Purkinje cell (primary cell): Measurements from ENCODE around the gene TYW1B. TPM values are rescaled to one million over a fixed set of nuclear protein-coding genes. Genes with fewer than 3 reads are reported as not detected.

Experiments
- polyA plus RNA-seq: library from polyadenylated mRNA; unstranded; fragments of >200 nt; fragmentation: Nextera tagmentation; gene quantifications from 2 replicates; pipeline ENCODE4 v1.2.1, GENCODE V29; 2014

The TYW1B gene
- 2.0 and 2.5 TPM in 2 replicates for polyA plus RNA-seq

GRCh38 chr7:72827839-72828591, at the start of gene TYW1B:
TSS of gene TYW1B (minus strand) at chr7:72828200. CDS start at chr7:72828075, 125 bp downstream.

Other genes with a start within 250 kb of the TYW1B start
- gene POM121, start 96.9 kb upstream of the TYW1B start, polyA plus RNA-seq = 2.2 and 2.8 TPM in 2 replicates
- not detected in 2 replicates for gene TRIM74, start 141.3 kb upstream of the TYW1B start, polyA plus RNA-seq
- not detected in 2 replicates for gene SPDYE8, start 201.6 kb upstream of the TYW1B start, polyA plus RNA-seq
- 1.4 and 2.2 TPM in 2 replicates for gene SPDYE11, start 229.7 kb upstream of the TYW1B start, polyA plus RNA-seq